ENCODE results near the gene TBL1X. TPM values are rescaled to one million over a fixed set of nuclear protein-coding genes. Genes with fewer than 3 reads are reported as not detected.

TBL1X gene
- total and polyA plus RNA-seq, 2 of the 8 experiments (the other 6 are each of a cell fraction or from before 2014, with no cell fraction given) = 13.3 to 25.6 TPM

DNA sequence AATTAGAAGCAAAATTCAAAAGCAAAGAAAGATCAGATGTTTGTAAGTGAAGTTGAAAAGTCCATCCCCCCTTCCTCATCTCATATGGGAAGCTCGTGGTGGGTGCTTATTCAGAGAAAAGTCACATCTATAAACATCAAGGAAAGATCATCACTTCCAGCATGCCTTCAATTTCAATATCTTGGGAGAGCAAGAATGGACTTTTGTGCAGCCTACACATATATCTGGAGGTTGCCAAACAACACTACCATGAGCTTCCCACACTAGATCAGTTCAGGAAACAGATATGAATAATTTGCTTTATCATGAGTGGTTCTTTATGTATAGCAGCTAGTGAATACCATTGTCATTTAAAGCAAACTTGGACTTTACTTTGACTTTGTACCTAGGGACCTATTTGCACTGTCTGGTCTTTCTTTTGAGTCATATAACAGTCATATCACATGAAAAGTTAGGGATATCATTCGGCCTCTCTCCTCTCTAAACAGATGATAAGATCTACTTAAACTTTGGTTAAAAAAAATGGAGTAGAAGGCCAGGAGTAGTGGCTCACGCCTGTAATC, 5.6 kb upstream of the TBL1X start (continued):
- TF ChIP-seq RAD21 (IDR thresholded peaks at IDR 0.05 in 1 of 2, conservative IDR thresholded peaks at IDR 0.05 in 1 of 2; ENCODE audit: low read depth in 2 of 2, low read length in 2 of 2) = no peak

Data from H1 (cell line).